ENCODE data around the gene PPIF. TPM values are rescaled to one million over a fixed set of nuclear protein-coding genes. Genes with fewer than 3 reads are reported as not detected.

Gene PPIF
- total and polyA plus RNA-seq, 10 donors: 29.2 to 99.3 (median 67.5) TPM

DNA sequence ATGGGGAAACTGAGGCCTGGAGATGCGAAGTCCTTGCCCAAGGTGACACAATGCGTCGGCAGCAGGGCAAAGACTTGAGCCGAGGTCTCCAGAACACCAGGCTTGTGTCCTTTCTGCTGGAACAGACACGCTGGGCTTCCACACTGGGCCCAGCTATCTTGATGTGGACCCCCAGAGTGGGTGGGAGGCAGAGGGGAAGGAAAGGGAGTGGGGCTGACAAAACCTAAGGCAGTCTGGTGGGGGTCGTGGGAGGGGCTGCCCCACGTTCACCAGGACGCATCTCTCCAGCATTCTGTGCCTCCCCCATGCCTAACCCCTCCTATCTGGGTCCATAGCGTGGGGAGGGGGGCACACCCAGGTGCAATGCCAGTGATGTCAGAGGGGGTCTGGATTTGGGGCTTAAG is 38.1 kb downstream of the PPIF start:
- Histone ChIP-seq H3K36me3 (peaks cover 0 to 47% (median 3%) of the 10 kb centered on the region in 6 donors), H3K27ac (no peak overlapping the region), H3K4me3 (no peak overlapping the region), H3K4me1 (peaks cover 0 to 32% (median 12%) of the 10 kb centered on the region in 6 donors), H3K27me3 (replicated peaks in 1 of 7) (no peaks in the 10 kb centered on the region), H3K9me3 (no peaks in the 10 kb centered on the region)
- WGBS, 5 donors: 72 to 92% (median 85%) methylated on average over 9 of the region's 9 CpGs
- peak; percentile 35 for DNase-seq
- TF ChIP-seq POLR2A (IDR thresholded peaks at IDR 0.05) (no peak), POLR2AphosphoS5 (IDR thresholded peaks at IDR 0.05) (no peak)
- TF ChIP-seq, protein P1, sequence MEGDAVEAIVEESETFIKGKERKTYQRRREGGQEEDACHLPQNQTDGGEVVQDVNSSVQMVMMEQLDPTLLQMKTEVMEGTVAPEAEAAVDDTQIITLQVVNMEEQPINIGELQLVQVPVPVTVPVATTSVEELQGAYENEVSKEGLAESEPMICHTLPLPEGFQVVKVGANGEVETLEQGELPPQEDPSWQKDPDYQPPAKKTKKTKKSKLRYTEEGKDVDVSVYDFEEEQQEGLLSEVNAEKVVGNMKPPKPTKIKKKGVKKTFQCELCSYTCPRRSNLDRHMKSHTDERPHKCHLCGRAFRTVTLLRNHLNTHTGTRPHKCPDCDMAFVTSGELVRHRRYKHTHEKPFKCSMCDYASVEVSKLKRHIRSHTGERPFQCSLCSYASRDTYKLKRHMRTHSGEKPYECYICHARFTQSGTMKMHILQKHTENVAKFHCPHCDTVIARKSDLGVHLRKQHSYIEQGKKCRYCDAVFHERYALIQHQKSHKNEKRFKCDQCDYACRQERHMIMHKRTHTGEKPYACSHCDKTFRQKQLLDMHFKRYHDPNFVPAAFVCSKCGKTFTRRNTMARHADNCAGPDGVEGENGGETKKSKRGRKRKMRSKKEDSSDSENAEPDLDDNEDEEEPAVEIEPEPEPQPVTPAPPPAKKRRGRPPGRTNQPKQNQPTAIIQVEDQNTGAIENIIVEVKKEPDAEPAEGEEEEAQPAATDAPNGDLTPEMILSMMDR (IDR thresholded peaks at IDR 0.05 in 8 of 11, conservative IDR thresholded peaks at IDR 0.05 in 3 of 11): no peak
- intact Hi-C loops (cut with DNase I; ENCODE audit: low total_unique reads): no loop called here

DNA sequence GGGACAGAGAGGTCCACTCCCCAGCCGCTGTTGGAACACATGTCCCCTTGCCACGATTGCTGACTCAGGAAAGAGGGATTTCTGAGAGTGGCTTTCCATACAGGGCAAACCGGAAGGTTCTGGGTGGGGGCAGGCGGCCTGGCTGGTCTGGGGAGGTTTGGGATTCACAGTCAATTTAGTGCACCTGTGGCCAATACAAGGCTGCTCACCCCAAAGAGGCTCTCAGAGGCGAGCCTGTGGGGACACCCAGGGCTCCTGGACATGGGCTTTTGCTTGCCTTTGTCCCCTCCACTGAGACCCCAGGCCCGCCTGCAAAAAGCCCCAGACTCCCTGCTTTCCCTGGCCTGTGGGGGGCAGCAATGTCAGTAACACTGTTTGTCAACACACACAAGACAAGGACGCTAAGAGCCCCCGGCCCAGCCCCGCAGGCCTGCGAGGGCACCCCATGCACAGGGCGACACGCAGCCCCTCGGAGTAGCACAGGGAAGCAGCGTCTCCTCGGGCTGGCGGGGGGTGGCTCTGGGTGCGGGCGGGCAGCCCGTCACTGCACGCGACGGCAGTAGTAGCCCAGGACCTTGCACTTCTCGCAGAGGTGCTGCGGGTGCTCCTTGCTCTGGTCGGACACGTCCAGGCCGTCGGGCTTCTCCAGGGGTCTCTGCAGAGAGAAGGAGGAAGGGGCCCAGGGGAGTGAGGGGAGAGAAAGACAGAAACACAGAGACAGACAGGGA is 38.7 kb downstream of the PPIF start:
- Histone ChIP-seq H3K4me1 (peaks cover 0 to 32% (median 14%) of the 10 kb centered on the region in 6 donors), H3K9me3 (no peaks in the 10 kb centered on the region), H3K27me3 (replicated peaks in 1 of 7) (no peaks in the 10 kb centered on the region), H3K4me3 (no peak overlapping the region), H3K27ac (no peak overlapping the region), H3K36me3 (peaks cover 0 to 47% (median 3%) of the 10 kb centered on the region in 6 donors)
- peak; percentile 72 for DNase-seq
- intact Hi-C loops (cut with DNase I; ENCODE audit: low total_unique reads): no loop called here
- TF ChIP-seq POLR2AphosphoS5 (IDR thresholded peaks at IDR 0.05): peak in 1 of 3 donors; percentile 11
- TF ChIP-seq POLR2A (IDR thresholded peaks at IDR 0.05): no peak
- 80 to 92% (median 90%) methylated on average over 12 to 28 of the region's 28 CpGs for WGBS, 5 donors

DNA sequence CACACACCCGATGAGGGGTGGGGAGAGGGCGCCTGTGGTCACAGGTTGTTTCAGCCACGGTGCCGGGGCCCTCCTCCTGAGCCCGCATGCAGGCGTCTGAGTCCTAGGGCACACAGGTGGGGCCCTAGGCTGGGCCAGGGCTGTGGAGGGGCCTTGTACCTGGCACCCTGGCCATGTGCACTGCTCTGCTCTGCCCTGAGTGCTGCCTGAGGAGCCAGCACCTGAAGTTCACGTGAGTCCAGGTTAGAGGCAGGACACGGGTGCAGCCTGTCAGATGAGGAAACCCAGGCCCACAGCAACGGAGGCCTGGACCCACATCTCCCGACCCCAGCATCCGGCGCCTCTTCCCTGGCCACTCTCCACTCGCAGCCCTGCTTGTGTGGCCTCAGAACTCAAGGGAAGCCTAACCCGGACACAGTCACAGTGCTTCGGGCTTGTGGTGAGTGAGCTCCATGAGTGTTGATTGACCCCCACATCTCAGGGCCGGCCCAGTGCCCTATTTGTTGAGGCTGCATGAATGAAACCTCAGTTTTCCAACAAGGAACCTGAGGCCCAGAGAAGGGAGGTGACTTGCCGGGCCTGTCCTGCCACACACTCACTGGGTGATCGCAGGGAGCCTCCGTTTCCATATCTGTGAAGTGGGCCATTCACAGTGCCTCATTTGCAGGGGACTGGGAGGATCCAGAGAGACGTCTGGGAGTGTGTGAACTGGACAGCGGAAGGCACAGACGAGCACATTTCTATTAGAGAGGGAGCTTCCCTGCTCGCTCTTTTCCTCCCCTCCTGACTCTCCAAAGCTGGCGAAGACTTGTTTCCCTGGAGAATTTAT is 39.6 kb downstream of the PPIF start:
- intact Hi-C loops (cut with DNase I; ENCODE audit: low total_unique reads): no loop called here

DNA sequence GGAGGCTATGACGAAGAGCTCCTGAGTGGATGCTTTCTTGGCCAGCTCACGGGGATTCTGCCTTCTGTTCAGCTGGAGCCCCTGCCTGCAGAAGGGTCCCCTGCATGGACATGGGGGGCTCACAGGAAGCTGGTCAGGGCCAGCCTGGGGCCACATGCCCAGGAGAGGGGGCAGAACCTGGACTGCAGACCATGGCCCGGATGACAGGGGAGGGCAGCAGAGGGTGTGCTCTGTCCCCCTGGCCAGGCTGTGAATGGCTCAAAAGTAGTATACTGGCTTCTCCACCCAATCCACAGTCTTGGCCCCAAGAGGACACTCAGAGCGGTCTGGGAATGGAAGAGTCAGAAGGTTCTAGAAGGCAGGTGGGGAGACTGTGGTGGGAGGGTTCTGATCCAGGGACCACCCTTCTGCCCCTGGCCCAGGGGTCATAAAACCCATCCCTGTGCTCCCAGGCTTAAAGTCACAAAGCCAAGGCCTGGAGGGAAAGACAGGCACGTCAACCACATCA is 40.3 kb downstream of the PPIF start:
- H3K27ac ChIP-seq: no peak overlapping the region
- intact Hi-C loops (cut with DNase I; ENCODE audit: low total_unique reads): no loop called here
- no peaks in the 10 kb centered on the region for H3K9me3 ChIP-seq
- no peaks in the 10 kb centered on the region for H3K27me3 ChIP-seq (replicated peaks in 1 of 7)
- peaks cover 0 to 45% (median 3%) of the 10 kb centered on the region in 6 donors for H3K36me3 ChIP-seq
- TF ChIP-seq POLR2AphosphoS5 (IDR thresholded peaks at IDR 0.05): no peak
- TF ChIP-seq, protein P1 (IDR thresholded peaks at IDR 0.05 in 8 of 11, conservative IDR thresholded peaks at IDR 0.05 in 3 of 11): no peak
- no peak for TF ChIP-seq POLR2A (IDR thresholded peaks at IDR 0.05)
- H3K4me3 ChIP-seq: no peak overlapping the region
- H3K4me1 ChIP-seq: peaks cover 0 to 29% (median 15%) of the 10 kb centered on the region in 6 donors
- peak; percentile 45 for DNase-seq
- 76 to 92% (median 83%) methylated on average over 5 of the region's 5 CpGs for WGBS, 5 donors

More for the DNA sequence above, 39.6 kb downstream of the PPIF start:
- Histone ChIP-seq H3K27ac (no peak overlapping the region), H3K4me1 (peaks cover 0 to 29% (median 15%) of the 10 kb centered on the region in 6 donors), H3K27me3 (replicated peaks in 1 of 7) (no peaks in the 10 kb centered on the region), H3K4me3 (no peak overlapping the region), H3K9me3 (no peaks in the 10 kb centered on the region), H3K36me3 (peaks cover 0 to 46% (median 3%) of the 10 kb centered on the region in 6 donors)
- no peak for TF ChIP-seq POLR2A (IDR thresholded peaks at IDR 0.05)
- peak in 1 of 3 donors; percentile 7 for TF ChIP-seq POLR2AphosphoS5 (IDR thresholded peaks at IDR 0.05)
- WGBS, 5 donors: 79 to 89% (median 84%) methylated on average over 17 to 24 of the region's 24 CpGs
- DNase-seq: peak; percentile 69
